C4-2B (cell line): ENCODE data around the gene SLC10A7.

Source experiments
- CTCF ChIP-seq: fragments of 450-650 bp; conservative IDR thresholded peaks from 2 replicates; pipeline ENCODE4 v1.5.1; 2017; ENCODE audit warnings: mild to moderate bottlenecking
- ZFX ChIP-seq: fragments of 450-650 bp; IDR thresholded peaks from 2 replicates; pipeline ENCODE4 v1.6.1; 2017

- no peak for TF ChIP-seq CTCF
- no peak for TF ChIP-seq ZFX
Observed at GRCh38 chr4:146327859-146328650, 193.7 kb downstream of the SLC10A7 start.
